HUES48 (cell line): Measurements from ENCODE around the gene COBL.
A peak's percentile ranks its signal among the peaks of the same experiment; 100 is the strongest.

Experiments used
- H3K27ac ChIP-seq: one replicate; pipeline ENCODE4 v1.7.0; 2013; ENCODE audit warnings: low read depth, low read length, inconsistent platforms
- H3K27me3 ChIP-seq: 2 replicates; pipeline ENCODE4 v1.6.1; 2013; ENCODE audit warnings: mild to moderate bottlenecking, low read length; ENCODE audit not compliant: control insufficient read depth, insufficient read depth
- H3K36me3 ChIP-seq: 2 replicates; pipeline ENCODE4 v1.6.1; 2013; ENCODE audit warnings: low read length; ENCODE audit not compliant: control insufficient read depth, insufficient read depth
- H3K4me1 ChIP-seq: 2 replicates; pipeline ENCODE4 v1.6.1; 2013; ENCODE audit warnings: mild to moderate bottlenecking, low read length; ENCODE audit not compliant: control insufficient read depth, insufficient read depth
- H3K4me3 ChIP-seq: 2 replicates; pipeline ENCODE4 v1.5.1; 2013; ENCODE audit warnings: mild to moderate bottlenecking, low read depth, low read length
- H3K9ac ChIP-seq: 2 replicates; pipeline ENCODE4 v1.6.1; 2013; ENCODE audit warnings: mild to moderate bottlenecking, low read depth, low read length, moderate library complexity
- H3K9me3 ChIP-seq: 2 replicates; pipeline ENCODE4 v1.6.1; 2013; ENCODE audit warnings: low read length; ENCODE audit not compliant: control insufficient read depth, insufficient read depth

Gene COBL

DNA sequence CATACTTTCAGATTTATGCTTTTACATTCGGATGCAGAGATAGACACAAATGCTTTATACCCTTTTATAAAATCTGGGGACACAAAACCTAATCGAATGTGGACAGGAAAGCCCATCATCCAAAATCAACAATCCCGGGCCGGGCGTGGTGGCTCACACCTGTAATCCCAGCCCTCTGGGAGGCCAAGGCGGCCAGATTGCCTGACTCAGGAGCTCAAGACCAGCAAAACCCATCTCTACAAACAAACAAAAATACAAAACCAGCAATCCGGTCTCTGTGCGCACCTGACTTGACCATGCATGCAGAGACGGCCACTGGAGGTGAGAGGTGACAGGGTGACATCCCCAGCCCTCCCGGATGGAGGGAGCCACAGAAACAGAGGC, 13.5 kb downstream of the COBL start:
- Histone ChIP-seq H3K4me1 (peaks cover 26% of the 10 kb centered on the region), H3K9me3 (no peaks in the 10 kb centered on the region), H3K36me3 (no peaks in the 10 kb centered on the region), H3K27ac (no peak overlapping the region), H3K27me3 (no peaks in the 10 kb centered on the region), H3K9ac (no peak overlapping the region), H3K4me3 (no peak overlapping the region)

DNA sequence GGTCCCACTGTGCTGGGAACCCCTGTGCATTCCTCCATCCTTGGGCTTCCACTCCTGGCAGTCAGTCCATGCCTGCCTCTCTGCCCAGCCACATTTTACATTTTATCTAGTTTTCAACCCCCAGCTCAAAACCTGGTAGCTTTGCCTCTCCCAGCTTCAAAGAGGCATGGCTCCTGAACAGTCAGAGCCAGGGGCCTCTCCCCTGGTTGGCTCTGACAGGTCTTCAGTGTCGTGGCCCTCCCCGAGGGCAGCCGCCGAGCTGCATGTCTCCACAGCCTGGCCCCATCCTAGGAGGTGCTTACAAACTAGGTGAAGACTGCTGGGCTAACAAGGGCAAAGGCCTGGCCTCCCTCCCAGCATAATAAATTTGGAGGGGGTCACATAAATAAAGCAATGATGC, 14.8 kb downstream of the COBL start:
- H3K4me3 ChIP-seq: no peak overlapping the region
- H3K27ac ChIP-seq: no peak overlapping the region
- peaks cover 26% of the 10 kb centered on the region for H3K4me1 ChIP-seq
- no peaks in the 10 kb centered on the region for H3K27me3 ChIP-seq
- no peaks in the 10 kb centered on the region for H3K9me3 ChIP-seq
- H3K36me3 ChIP-seq: no peaks in the 10 kb centered on the region
- H3K9ac ChIP-seq: no peak overlapping the region

DNA sequence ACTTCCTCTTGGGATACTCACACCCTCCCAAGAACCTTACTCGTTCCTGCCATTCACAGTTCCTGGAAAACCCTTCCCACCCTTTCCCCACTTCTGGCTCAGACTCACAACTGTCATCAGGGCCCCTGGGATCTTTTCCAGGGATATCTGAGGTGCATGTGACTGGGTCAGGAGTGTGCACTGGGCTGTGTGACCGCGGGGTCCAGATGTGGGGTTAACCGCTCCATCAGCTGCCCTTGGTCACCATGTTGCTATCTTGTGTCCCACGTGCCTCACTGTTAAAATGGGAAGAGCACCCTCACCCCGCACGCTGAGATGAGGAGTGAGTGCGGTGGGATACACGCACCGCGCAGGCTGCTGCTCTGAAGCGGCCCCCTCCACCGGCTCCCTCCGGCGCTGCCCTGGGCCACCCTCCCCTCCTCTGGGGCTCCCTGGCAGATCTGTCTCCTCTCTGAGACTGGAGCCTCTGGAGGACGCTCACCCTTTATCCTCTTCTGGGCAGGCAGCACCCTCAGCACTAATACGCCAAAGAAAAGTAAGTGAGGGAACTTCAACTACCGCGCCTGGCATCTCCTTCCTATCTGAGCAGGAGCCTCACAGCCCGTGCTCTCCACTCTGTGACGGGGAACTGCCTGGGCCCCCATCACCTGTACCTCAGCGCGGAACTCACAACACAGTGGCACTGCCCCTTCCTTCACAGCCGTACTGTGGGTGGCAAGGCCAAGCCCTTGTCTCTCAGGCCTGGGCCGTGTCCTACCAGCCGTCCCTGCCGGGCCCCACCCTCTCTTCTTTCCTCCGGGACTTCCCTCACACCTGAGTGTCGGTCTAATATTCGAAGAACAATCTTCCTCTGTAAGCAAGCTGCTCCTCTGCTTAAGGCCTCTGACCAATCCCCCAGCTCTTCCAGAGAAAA, 15.6 kb downstream of the COBL start:
- Histone ChIP-seq H3K36me3 (no peaks in the 10 kb centered on the region), H3K27me3 (no peaks in the 10 kb centered on the region), H3K9me3 (no peaks in the 10 kb centered on the region), H3K4me3 (no peak overlapping the region), H3K9ac (no peak overlapping the region), H3K27ac (no peak overlapping the region), H3K4me1 (peaks cover 25% of the 10 kb centered on the region)

DNA sequence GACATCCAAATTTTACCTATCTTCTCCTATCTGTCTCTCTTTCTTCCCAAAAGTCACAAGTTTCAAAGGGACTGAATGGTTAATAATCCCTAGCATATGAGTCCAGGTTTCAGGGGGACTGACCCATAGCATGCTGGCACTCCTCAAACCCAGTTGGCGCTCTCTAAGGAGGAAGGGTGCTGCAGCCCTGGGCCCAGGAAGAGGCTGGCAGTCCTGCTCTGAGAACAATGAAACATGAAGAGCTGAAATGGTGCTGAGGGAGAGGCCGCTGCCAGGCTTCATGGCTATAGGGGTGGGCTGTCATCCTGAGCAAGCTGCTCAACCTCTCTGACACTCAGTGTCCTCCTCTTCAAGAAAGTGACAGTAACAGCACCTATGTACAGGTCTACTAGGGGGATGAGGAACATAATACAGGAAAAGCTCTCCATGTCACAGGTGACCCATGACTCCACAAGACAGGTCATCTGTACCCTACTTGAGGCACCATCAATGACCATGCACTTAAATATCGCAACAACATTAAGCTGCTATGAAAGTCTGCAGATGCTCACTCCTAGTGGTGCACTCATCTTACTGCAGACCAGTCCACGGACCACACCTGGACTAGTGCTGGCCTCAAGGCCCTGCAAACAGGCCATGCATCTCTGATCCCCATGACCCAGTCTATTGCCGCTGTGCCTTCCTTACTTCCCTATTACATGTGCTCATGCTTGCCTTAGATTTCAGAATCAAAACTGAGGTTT, 17.0 kb downstream of the COBL start:
- no peak overlapping the region for H3K27ac ChIP-seq
- H3K4me1 ChIP-seq: peaks cover 22% of the 10 kb centered on the region
- no peaks in the 10 kb centered on the region for H3K36me3 ChIP-seq
- H3K9me3 ChIP-seq: no peaks in the 10 kb centered on the region
- no peak overlapping the region for H3K9ac ChIP-seq
- H3K27me3 ChIP-seq: no peaks in the 10 kb centered on the region
- no peak overlapping the region for H3K4me3 ChIP-seq

DNA sequence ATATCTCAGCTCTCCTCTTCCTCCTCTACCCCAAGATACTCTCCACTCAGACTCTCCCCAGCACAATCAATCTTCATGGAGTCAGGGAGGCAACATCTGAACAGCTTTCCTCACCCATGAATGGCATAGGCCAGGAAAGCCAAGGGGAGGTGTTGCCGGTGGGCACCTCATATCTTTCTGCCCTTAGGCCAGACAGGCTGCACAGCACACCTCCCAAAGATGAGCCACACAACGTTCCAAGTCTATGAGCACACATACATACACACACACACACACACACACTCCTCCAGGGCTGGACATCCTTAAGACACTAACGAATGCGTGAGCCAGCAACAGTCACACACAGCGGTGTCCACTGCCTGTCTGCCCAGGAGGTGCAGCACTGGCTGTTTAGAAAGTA, 17.7 kb downstream of the COBL start:
- Histone ChIP-seq H3K27ac (no peak overlapping the region), H3K36me3 (no peaks in the 10 kb centered on the region), H3K4me3 (no peak overlapping the region), H3K9me3 (no peaks in the 10 kb centered on the region), H3K4me1 (peaks cover 22% of the 10 kb centered on the region), H3K9ac (no peak overlapping the region), H3K27me3 (no peaks in the 10 kb centered on the region)

DNA sequence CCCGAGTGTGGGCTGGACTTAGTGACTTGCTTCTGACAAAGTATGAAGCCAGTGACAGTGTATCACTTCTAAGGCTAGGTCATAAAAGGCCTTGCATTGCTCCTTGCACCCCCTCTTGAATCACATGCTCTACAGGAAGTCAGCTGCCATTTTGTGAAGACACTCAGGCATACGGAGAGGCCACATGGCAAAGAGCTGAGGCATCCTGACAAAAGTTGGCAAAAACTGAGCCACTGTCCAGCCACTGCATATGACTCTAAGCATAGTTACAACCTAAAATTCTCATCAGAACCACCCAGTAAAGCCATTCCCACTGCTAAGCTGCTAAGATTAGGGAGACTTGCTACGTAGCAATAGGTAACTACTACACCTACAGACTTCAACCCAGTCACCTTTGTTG, 18.6 kb downstream of the COBL start:
- Histone ChIP-seq H3K4me1 (peaks cover 30% of the 10 kb centered on the region), H3K9ac (no peak overlapping the region), H3K9me3 (no peaks in the 10 kb centered on the region), H3K27ac (no peak overlapping the region), H3K27me3 (no peaks in the 10 kb centered on the region), H3K36me3 (no peaks in the 10 kb centered on the region), H3K4me3 (no peak overlapping the region)

DNA sequence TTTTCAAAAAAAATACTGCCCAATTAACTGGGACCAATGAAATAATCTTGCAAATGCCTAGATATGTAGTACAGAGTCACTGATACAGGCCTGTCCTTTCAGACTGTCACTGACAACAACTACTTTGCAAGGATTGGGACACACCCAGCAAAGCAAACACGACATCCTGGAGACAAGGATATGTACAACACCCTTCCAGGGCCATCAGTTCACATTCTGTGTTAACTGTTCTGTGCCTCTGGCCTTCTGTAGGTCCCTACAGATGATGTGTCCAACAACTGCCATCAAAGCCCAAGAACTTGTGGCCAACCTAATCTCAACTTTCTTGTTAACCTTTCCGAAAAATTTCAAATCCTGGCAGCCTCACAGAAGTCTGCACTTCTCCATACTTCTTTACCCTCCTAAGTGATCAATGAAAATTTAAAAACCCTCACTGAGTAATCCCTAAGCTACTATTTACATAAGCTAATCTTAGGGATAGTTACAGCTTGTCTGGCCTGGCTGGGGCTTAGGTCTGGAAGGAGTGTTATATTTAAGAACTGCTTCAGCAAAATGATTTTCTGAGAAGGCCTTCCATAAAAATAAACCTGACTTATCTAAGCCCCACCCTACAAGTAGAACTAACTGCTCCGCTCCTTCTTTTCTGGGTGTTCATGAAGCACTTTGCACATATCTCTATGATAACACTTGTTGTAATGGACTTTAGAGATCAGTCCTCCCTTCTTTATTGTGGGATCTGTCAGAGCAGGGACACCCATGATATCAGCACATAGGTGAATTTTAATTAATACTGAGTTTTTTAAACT, 21.0 kb downstream of the COBL start:
- Histone ChIP-seq H3K9me3 (no peaks in the 10 kb centered on the region), H3K4me3 (no peak overlapping the region), H3K27ac (no peak overlapping the region), H3K27me3 (no peaks in the 10 kb centered on the region), H3K4me1 (peaks cover 40% of the 10 kb centered on the region), H3K36me3 (no peaks in the 10 kb centered on the region), H3K9ac (no peak overlapping the region)

DNA sequence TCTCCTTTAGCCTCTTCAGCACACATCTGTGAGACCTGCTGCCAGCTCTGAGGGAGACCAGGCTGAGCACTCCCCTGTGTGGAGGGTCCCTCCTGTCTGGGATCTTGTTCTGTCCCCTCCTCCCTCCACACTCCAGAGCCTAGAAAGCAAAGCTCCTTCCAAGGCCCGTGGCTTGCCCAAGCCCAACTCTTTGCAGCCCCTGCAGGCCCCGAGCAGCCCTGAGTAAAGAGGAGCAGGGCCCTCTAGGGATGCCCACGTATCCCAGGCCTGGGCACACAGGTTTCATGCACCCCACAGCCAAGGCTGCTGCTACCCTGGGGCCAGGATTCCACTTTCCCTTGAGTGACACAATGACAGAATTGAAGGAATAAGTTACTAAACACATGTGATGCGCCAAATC, 24.0 kb downstream of the COBL start:
- H3K9me3 ChIP-seq: no peaks in the 10 kb centered on the region
- H3K4me3 ChIP-seq: no peak overlapping the region
- H3K9ac ChIP-seq: no peak overlapping the region
- H3K27me3 ChIP-seq: no peaks in the 10 kb centered on the region
- H3K27ac ChIP-seq: peak overlapping the region; percentile 17
- H3K4me1 ChIP-seq: peaks cover 58% of the 10 kb centered on the region
- H3K36me3 ChIP-seq: no peaks in the 10 kb centered on the region

DNA sequence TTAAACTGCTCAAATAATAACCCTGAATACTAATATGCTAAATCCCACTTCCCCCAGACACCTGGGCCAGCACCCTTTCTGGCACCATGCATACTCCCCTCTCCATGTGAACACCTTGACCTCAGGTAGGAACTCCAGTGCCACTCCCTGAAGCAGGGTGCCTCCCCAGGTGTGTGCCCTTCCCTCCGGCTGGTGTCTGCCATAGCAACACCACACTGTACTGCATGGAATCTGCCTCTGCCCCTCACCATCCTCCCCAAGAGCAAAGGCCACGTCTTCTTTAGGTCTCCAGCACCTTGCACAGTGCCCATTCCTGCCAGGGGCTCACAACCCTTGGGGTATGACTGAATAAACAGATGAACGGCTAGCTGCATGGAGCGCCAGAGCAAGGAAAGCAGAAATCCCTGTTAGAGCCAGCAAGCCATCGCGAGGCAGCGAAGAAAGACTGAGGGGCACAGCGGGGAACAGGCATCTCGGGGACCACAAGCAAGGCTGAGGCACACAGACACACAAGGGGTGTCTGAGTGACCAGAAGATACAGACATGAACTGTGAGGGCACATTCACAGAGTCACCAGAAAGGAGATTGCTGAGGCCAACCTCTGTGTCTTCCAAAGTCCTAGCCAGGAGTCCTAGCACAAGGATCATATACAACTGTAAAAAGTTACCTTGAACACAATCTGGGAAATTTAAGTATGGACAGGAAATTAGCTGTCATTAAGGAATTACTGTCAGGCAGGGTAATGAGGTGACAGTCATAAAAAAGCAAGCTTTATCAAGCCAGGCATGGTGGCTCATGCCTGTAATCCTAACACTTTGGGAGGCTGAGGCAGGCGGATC, 25.7 kb downstream of the COBL start:
- H3K27ac ChIP-seq: no peak overlapping the region
- H3K9ac ChIP-seq: no peak overlapping the region
- peaks cover 46% of the 10 kb centered on the region for H3K4me1 ChIP-seq
- H3K4me3 ChIP-seq: no peak overlapping the region
- no peaks in the 10 kb centered on the region for H3K36me3 ChIP-seq
- no peaks in the 10 kb centered on the region for H3K9me3 ChIP-seq
- H3K27me3 ChIP-seq: no peaks in the 10 kb centered on the region

DNA sequence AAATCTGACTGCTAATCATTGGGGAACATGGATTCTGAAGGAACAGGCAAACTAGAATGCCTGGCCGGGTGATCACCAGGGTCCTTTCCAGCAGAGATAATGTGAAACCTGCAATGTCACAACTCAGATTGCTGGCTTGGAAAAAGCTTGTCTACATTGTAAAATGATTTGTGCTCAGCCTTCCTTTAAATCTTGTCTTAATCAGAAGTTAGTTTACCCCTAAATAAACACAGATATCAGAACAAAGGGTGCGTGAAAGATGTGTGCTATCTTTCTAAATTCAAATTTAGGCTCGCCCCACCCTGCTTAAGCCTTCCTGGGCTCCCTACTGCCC, 26.3 kb downstream of the COBL start:
- Histone ChIP-seq H3K4me1 (peaks cover 39% of the 10 kb centered on the region), H3K9me3 (no peaks in the 10 kb centered on the region), H3K36me3 (no peaks in the 10 kb centered on the region), H3K9ac (no peak overlapping the region), H3K27me3 (no peaks in the 10 kb centered on the region), H3K27ac (no peak overlapping the region), H3K4me3 (no peak overlapping the region)
